Endothelial cell (in vitro differentiated cells): ENCODE data around the gene FTHL17. TPM values are rescaled to one million over a fixed set of nuclear protein-coding genes. Genes with fewer than 3 reads are reported as not detected.

Source experiments
- DNase-seq: peaks from one replicate; pipeline ENCODE4 v3.0.0; 2021; ENCODE audit warnings: low spot score
- H3K27ac Mint-ChIP-seq: one replicate; pipeline ENCODE4 v1.8.0; 2021; ENCODE audit warnings: mixed read lengths, inconsistent platforms; ENCODE audit not compliant: unreplicated experiment
- H3K27me3 Mint-ChIP-seq: one replicate; pipeline ENCODE4 v1.8.0; 2021; ENCODE audit warnings: mild to moderate bottlenecking, moderate library complexity, mixed read lengths, inconsistent platforms; ENCODE audit not compliant: unreplicated experiment
- H3K36me3 Mint-ChIP-seq: one replicate; pipeline ENCODE4 v1.8.0; 2021; ENCODE audit warnings: mild to moderate bottlenecking, low read depth, mixed read lengths, inconsistent platforms; ENCODE audit not compliant: unreplicated experiment
- H3K4me1 Mint-ChIP-seq: one replicate; pipeline ENCODE4 v1.8.0; 2021; ENCODE audit warnings: mild to moderate bottlenecking, mixed read lengths, inconsistent platforms; ENCODE audit not compliant: unreplicated experiment
- H3K4me3 Mint-ChIP-seq: one replicate; pipeline ENCODE4 v1.8.0; 2021; ENCODE audit warnings: mild to moderate bottlenecking, mixed read lengths, inconsistent platforms; ENCODE audit not compliant: unreplicated experiment
- H3K9me3 Mint-ChIP-seq: one replicate; pipeline ENCODE4 v1.8.0; 2021; ENCODE audit warnings: mixed read lengths, inconsistent platforms; ENCODE audit not compliant: unreplicated experiment
- total RNA-seq: library from RNA; stranded (reverse); fragmentation: NEBNext Ultra II Directional; extraction: Animal tissue kit (Norgen Biotek cat#: 25700); gene quantifications from one replicate; pipeline ENCODE4 v1.2.1, GENCODE V29; 2021; ENCODE audit not compliant: unreplicated experiment
- TF ChIP-seq, protein P1 (sequence below): fragments of 200-600 bp; sonication (generic); IDR thresholded peaks from one replicate; pipeline ENCODE4 v1.5.0; 2021; ENCODE audit warnings: antibody characterized with exemption; ENCODE audit not compliant: unreplicated experiment

Gene FTHL17
- total RNA-seq, 1 donor from 2014 or later, result not detected

DNA sequence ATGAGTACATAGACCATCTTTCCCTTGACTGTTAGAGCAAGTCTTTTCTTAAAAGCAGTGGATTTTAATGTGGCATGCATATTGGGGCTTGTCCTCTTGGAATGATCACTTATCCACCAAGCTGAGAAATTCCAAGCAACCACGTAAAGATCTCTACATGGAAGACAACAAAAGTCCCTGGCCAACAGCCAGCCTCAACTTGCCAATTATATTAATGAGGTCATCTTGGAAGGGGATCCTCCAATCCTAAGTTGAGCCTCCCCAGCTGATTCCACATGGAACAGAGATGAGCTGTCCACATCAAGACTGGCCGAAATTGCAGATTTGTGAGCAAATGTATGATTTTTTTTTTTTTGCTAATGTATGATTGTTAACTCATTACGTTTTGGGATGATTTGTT is 20.6 kb upstream of the FTHL17 start:
- Mint-ChIP-seq H3K9me3 (no peaks in the 10 kb centered on the region), H3K36me3 (no peaks in the 10 kb centered on the region), H3K4me3 (no peak overlapping the region), H3K27me3 (no peaks in the 10 kb centered on the region), H3K27ac (no peak overlapping the region), H3K4me1 (no peaks in the 10 kb centered on the region)
- TF ChIP-seq, protein P1, sequence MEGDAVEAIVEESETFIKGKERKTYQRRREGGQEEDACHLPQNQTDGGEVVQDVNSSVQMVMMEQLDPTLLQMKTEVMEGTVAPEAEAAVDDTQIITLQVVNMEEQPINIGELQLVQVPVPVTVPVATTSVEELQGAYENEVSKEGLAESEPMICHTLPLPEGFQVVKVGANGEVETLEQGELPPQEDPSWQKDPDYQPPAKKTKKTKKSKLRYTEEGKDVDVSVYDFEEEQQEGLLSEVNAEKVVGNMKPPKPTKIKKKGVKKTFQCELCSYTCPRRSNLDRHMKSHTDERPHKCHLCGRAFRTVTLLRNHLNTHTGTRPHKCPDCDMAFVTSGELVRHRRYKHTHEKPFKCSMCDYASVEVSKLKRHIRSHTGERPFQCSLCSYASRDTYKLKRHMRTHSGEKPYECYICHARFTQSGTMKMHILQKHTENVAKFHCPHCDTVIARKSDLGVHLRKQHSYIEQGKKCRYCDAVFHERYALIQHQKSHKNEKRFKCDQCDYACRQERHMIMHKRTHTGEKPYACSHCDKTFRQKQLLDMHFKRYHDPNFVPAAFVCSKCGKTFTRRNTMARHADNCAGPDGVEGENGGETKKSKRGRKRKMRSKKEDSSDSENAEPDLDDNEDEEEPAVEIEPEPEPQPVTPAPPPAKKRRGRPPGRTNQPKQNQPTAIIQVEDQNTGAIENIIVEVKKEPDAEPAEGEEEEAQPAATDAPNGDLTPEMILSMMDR, result no peak
- no peak for DNase-seq

DNA sequence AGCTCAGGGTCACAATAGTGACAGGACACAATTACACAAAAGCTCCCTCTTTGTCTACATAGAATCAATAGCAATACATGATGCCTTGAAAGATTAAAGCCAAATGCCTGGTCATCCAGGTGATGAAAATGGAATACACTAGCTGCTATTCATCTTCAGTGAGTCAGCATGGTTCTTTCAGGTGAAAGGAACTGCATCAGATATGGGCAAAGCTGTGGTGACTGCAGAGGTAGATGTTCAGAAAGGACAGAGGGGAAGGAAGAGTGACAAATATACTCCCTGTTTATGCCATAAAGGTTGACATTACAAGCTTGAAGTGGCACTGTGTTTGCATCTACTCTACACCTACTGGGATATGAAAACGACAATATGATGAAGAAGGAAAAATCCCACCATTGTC is 20.0 kb upstream of the FTHL17 start:
- Mint-ChIP-seq H3K27me3 (no peaks in the 10 kb centered on the region), H3K4me1 (no peaks in the 10 kb centered on the region), H3K4me3 (no peak overlapping the region)

DNA sequence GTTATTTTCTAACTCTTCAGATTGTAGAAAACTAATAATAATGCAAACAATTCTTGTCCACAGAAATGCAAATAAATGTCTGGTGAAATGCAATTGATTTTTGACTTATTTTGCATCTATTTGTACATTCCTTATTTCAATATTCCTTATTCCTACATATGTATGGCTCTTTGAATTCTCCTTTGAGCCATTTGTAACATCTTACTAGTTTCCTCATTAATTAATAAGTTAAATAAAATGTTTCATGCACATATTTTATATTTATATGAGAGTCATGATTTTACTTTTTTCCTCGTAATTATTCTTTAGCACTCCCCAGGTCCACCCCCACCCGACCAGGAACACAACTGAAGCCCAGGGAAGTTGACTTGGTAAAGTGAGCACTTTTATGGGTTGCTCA is 2.7 kb upstream of the FTHL17 start:
- Mint-ChIP-seq H3K27ac (no peak overlapping the region), H3K4me3 (no peak overlapping the region), H3K9me3 (no peaks in the 10 kb centered on the region), H3K36me3 (no peaks in the 10 kb centered on the region), H3K4me1 (peaks cover 2% of the 10 kb centered on the region), H3K27me3 (no peaks in the 10 kb centered on the region)
- TF ChIP-seq, protein P1, result no peak
- DNase-seq, result no peak

More for the DNA sequence above, 20.0 kb upstream of the FTHL17 start:
- Mint-ChIP-seq H3K9me3 (no peaks in the 10 kb centered on the region), H3K36me3 (no peaks in the 10 kb centered on the region), H3K27ac (no peak overlapping the region)
- no peak for DNase-seq
- TF ChIP-seq, protein P1, result no peak

DNA sequence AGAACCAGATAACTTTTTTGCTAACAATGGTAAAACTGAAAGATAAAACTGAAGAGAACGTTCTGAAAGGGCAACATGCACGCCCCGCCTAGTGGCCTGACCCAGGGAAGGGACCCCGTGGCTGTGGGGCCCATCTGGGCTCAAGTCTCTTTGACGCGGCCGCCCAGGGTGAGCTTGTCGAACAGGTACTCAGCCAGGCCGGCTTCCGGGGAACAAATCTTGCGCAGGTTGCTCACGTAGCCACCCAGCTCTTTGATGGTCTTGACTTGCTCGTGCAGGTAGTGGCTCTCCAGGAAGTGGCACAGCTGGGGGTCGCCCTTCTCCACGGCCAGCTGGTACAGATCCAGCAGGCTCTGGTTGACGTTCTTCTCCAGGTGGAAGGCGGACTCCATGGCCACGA is 579 bp downstream of the FTHL17 start:
- no peak overlapping the region for H3K4me3 Mint-ChIP-seq
- H3K27ac Mint-ChIP-seq, result no peak overlapping the region

GRCh38 chrX:31070057-31070468 is 1.8 kb downstream of the FTHL17 start:
- Mint-ChIP-seq H3K36me3 (no peaks in the 10 kb centered on the region), H3K27me3 (no peaks in the 10 kb centered on the region)
- TF ChIP-seq, protein P1, result no peak

More for the DNA sequence above, 579 bp downstream of the FTHL17 start:
- TF ChIP-seq, protein P1, result no peak
- Mint-ChIP-seq H3K27me3 (no peaks in the 10 kb centered on the region), H3K9me3 (no peaks in the 10 kb centered on the region), H3K36me3 (no peaks in the 10 kb centered on the region), H3K4me1 (peaks cover 9% of the 10 kb centered on the region)
- no peak for DNase-seq

More at GRCh38 chrX:31070057-31070468, 1.8 kb downstream of the FTHL17 start:
- Mint-ChIP-seq H3K9me3 (no peaks in the 10 kb centered on the region), H3K27ac (no peak overlapping the region), H3K4me1 (peaks cover 9% of the 10 kb centered on the region), H3K4me3 (no peak overlapping the region)
- DNase-seq, result no peak
